GM12892 (cell line): Measurements from ENCODE around the gene SPG11.
A peak's percentile ranks its signal among the peaks of the same experiment; 100 is the strongest.
"Not testable (repeated sequence)": the region's sequence is repeated elsewhere in the genome, so short reads cannot be mapped to it uniquely, and the experiment has no call there.

ENCODE experiments used
- DNase-seq: peaks from one replicate; pipeline ENCODE4 v3.0.0; 2011; ENCODE audit not compliant: insufficient read length
- FAIRE-seq: peaks from 2 replicates; lab custom pipeline; 2011; peaks lifted over from hg19 to GRCh38; lab: Jason Lieb, UNC
- POLR2A ChIP-seq: IDR thresholded peaks from 2 replicates; pipeline ENCODE4 v1.6.1; 2011; ENCODE audit warnings: low read depth, low read length, control low read depth
- POLR2AphosphoS5 ChIP-seq: IDR thresholded peaks from 2 replicates; pipeline ENCODE4 v1.6.1; 2011; ENCODE audit warnings: low read depth, low read length, control low read depth
- TAF1 ChIP-seq: IDR thresholded peaks from 2 replicates; pipeline ENCODE4 v1.6.1; 2011; ENCODE audit warnings: low read depth, mild to moderate bottlenecking, control low read depth, low read length, borderline replicate concordance

The SPG11 gene

GRCh38 chr15:44537735-44538240, 125.7 kb downstream of the SPG11 start:
- FAIRE-seq (no peak), DNase-seq (no peak)
- TF ChIP-seq POLR2AphosphoS5 (no peak), POLR2A (no peak), TAF1 (no peak)

GRCh38 chr15:44536962-44537734, 126.3 kb downstream of the SPG11 start, which contains the start of gene EIF3J:
TSS of gene EIF3J (plus strand) at chr15:44537147. CDS start at chr15:44537195, 48 bp downstream.
- FAIRE-seq (peak; percentile 97), DNase-seq (peak; percentile 87)
- peak; percentile 94 for TF ChIP-seq POLR2A
- TF ChIP-seq TAF1: peak; percentile 85
- peak; percentile 86 for TF ChIP-seq POLR2AphosphoS5

- DNase-seq: no peak
- TF ChIP-seq POLR2A (peak; percentile 70; the same call in 1 of the 2 replicates), TAF1 (no peak; the same call in 1 of the 2 replicates), POLR2AphosphoS5 (peak; percentile 14)
- FAIRE-seq: no peak
These were observed 127.0 kb downstream of the SPG11 start for GRCh38 chr15:44536302-44536961.

GRCh38 chr15:44535523-44536301, 127.8 kb downstream of the SPG11 start:
- TF ChIP-seq POLR2AphosphoS5 (no peak), POLR2A (no peak)
- FAIRE-seq (no peak), DNase-seq (peak; percentile 19)

GRCh38 chr15:44535092-44535491, 128.4 kb downstream of the SPG11 start:
- TF ChIP-seq POLR2AphosphoS5: no peak
- no peak for TF ChIP-seq TAF1
- TF ChIP-seq POLR2A: no peak
- FAIRE-seq: no peak

GRCh38 chr15:44532689-44533088, 130.8 kb downstream of the SPG11 start:
- TF ChIP-seq TAF1 (no peak), POLR2A (no peak), POLR2AphosphoS5 (no peak)
- DNase-seq: no peak
- FAIRE-seq: peak; percentile 9

More at GRCh38 chr15:44535092-44535491, 128.4 kb downstream of the SPG11 start:
- no peak for DNase-seq

- DNase-seq, FAIRE-seq: not testable (repeated sequence)
These were observed 131.2 kb downstream of the SPG11 start for GRCh38 chr15:44532275-44532674.

- DNase-seq: no peak
- no peak for FAIRE-seq
- TF ChIP-seq POLR2A: no peak
These were observed 132.8 kb downstream of the SPG11 start for GRCh38 chr15:44530653-44531052.

GRCh38 chr15:44529864-44530604, 133.4 kb downstream of the SPG11 start:
- no peak for FAIRE-seq
- TF ChIP-seq POLR2A (no peak; the same call in 1 of the 2 replicates), POLR2AphosphoS5 (no peak; the same call in none of the 2 replicates), TAF1 (no peak)
- DNase-seq: no peak

GRCh38 chr15:44527241-44527640, 136.2 kb downstream of the SPG11 start:
- FAIRE-seq (no peak), DNase-seq (no peak)
- TF ChIP-seq POLR2AphosphoS5: no peak
- no peak for TF ChIP-seq POLR2A
- no peak for TF ChIP-seq TAF1

GRCh38 chr15:44525018-44525417, 138.4 kb downstream of the SPG11 start:
- FAIRE-seq (no peak), DNase-seq (no peak)
- TF ChIP-seq POLR2A (no peak), TAF1 (no peak), POLR2AphosphoS5 (no peak)
